Tibial nerve (tissue), 4 donors: ENCODE data around the gene IMMP1L.

Source experiments
- EP300 ChIP-seq, 2 donors: sonication (generic); formaldehyde crosslinking; IDR thresholded peaks; one replicate each; pipeline ENCODE4 v1.6.1; 2017; ENCODE audit warnings: antibody characterized with exemption in 2 of 2, mild to moderate bottlenecking in 1 of 2
- POLR2A ChIP-seq, 2 donors: fragments of 450-650 bp; IDR thresholded peaks; one replicate each; pipeline ENCODE4 v1.6.1; 2017; ENCODE audit warnings: antibody characterized with exemption in 2 of 2, mild to moderate bottlenecking in 2 of 2, moderate library complexity in 2 of 2
- TF ChIP-seq, protein P1 (sequence below), 5 experiments: fragments of 200-600 bp in 3 of 5; fragments of 450-650 bp in 2 of 5; sonication (generic) in 3 of 5; IDR thresholded peaks; one replicate each; pipeline ENCODE4 v1.5.1; 2016 to 2019; ENCODE audit warnings: antibody characterized with exemption in 5 of 5, mild to moderate bottlenecking in 3 of 5, moderate library complexity in 2 of 5

DNA sequence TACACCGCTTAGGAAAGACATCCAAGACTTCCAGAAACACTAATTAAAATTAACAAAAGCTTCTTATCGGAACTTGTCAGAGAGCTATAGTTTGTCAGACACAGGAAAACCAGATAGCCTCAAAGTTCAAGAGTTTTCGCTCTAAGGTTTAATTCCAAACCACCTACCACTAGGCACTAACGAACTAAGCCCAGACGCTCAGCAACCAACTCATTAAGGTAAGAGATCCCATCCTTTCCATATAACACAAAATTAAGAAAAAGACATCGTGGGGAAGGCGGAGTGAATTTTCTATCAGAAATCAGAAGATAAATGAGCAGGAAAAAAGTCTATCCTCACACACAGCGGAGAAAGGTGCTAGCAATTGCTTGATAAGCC, 382 bp downstream of the IMMP1L start:
- TF ChIP-seq, protein P1, sequence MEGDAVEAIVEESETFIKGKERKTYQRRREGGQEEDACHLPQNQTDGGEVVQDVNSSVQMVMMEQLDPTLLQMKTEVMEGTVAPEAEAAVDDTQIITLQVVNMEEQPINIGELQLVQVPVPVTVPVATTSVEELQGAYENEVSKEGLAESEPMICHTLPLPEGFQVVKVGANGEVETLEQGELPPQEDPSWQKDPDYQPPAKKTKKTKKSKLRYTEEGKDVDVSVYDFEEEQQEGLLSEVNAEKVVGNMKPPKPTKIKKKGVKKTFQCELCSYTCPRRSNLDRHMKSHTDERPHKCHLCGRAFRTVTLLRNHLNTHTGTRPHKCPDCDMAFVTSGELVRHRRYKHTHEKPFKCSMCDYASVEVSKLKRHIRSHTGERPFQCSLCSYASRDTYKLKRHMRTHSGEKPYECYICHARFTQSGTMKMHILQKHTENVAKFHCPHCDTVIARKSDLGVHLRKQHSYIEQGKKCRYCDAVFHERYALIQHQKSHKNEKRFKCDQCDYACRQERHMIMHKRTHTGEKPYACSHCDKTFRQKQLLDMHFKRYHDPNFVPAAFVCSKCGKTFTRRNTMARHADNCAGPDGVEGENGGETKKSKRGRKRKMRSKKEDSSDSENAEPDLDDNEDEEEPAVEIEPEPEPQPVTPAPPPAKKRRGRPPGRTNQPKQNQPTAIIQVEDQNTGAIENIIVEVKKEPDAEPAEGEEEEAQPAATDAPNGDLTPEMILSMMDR (IDR thresholded peaks at IDR 0.05): no peak
- TF ChIP-seq EP300 (IDR thresholded peaks at IDR 0.05) (no peak), POLR2A (IDR thresholded peaks at IDR 0.05) (no peak)
